Epithelial cell of proximal tubule (primary cell): ENCODE results near the gene PIP5KL1. TPM values are rescaled to one million over a fixed set of nuclear protein-coding genes. Genes with fewer than 3 reads are reported as not detected.

Experiments used
- DNase-seq: peaks from one replicate; pipeline ENCODE4 v3.0.0-alpha.2; 2011; ENCODE audit warnings: low read depth
- H3K4me3 ChIP-seq: 2 replicates; pipeline ENCODE4 v1.5.1; 2011; ENCODE audit warnings: low read depth, mild to moderate bottlenecking, low read length
- total RNA-seq: library from RNA; depleted of rRNA; stranded (reverse); fragments of >200 nt; gene quantifications from 2 replicates; pipeline ENCODE4 v1.2.3, GENCODE V29; 2015
- TF ChIP-seq, protein P1 (sequence below): conservative IDR thresholded peaks from 2 replicates; pipeline ENCODE4 v1.5.1; 2012; ENCODE audit warnings: low read depth, mild to moderate bottlenecking, low read length

The PIP5KL1 gene
- total RNA-seq, 1 donor from 2014 or later, result 6.9 TPM

DNA sequence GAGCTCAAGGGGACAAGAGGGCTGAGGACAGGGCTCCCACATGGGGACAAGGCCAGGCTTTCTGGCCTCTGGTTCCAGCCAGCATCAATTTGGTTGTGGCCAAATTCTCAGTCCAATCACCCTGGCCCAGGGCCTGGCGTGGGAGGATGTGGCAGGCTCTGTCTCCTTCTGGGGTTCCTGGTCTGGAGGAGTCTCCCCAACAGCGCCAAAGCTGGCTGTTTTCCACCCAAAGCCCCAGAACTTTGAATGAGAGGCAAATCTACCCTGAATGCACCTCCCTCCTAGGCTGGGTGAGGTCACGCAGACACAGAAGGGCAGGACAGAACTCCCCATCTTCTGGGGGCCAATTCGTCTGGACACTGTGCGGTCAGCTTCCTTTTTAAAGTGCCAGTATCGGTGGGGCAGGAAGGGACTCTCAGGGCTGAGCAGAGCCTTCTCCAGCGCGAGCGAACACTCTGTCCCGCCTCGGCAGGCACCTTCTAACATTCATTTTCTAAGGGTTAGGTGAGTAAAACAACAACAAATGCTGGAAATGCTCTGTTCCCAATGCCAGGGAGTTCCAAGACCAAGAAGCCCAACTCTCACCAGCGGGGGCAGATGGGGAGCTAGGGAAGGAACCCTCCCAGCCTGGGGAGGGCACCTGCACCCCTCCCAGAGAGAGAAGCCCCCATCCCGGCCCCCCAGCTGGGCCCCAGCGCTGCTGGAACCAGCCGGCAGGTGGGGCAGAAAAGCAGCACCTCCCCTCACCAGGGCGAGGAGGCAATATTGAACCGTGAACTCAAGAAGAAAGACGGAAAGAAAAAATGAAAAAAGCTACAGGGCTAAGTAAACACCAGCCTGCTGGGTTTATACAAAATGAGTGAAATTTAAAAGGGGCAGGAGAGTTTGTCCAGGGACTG is 10.7 kb upstream of the PIP5KL1 start:
- no peak overlapping the region for H3K4me3 ChIP-seq
- no peak for DNase-seq
- TF ChIP-seq, protein P1, sequence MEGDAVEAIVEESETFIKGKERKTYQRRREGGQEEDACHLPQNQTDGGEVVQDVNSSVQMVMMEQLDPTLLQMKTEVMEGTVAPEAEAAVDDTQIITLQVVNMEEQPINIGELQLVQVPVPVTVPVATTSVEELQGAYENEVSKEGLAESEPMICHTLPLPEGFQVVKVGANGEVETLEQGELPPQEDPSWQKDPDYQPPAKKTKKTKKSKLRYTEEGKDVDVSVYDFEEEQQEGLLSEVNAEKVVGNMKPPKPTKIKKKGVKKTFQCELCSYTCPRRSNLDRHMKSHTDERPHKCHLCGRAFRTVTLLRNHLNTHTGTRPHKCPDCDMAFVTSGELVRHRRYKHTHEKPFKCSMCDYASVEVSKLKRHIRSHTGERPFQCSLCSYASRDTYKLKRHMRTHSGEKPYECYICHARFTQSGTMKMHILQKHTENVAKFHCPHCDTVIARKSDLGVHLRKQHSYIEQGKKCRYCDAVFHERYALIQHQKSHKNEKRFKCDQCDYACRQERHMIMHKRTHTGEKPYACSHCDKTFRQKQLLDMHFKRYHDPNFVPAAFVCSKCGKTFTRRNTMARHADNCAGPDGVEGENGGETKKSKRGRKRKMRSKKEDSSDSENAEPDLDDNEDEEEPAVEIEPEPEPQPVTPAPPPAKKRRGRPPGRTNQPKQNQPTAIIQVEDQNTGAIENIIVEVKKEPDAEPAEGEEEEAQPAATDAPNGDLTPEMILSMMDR, result no peak

- no peak overlapping the region for H3K4me3 ChIP-seq
- TF ChIP-seq, protein P1, result no peak
- no peak for DNase-seq
Measured at GRCh38 chr9:127940593-127940992, 10.0 kb upstream of the PIP5KL1 start.

DNA sequence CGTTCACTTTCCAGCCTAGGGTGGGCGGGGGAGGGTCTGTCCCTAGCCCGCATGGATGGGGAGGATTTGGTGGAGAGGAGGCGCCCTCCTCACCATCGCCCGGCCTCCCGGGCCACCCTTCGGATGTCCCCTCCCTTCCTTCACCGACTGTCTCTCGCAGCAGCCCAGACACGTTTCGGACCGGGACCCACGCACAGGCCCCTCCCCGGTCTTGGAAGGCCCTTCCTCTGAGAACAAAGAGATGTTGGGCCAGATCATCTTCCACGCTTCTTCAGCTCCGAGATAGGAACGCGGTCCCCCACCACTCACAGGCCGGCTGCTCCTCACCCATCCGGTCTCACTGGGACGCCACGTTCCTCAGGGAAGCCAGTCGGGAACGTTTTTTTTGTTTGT is 7.7 kb upstream of the PIP5KL1 start:
- no peak for DNase-seq
- peak overlapping the region; percentile 96 for H3K4me3 ChIP-seq
- TF ChIP-seq, protein P1, result no peak

DNA sequence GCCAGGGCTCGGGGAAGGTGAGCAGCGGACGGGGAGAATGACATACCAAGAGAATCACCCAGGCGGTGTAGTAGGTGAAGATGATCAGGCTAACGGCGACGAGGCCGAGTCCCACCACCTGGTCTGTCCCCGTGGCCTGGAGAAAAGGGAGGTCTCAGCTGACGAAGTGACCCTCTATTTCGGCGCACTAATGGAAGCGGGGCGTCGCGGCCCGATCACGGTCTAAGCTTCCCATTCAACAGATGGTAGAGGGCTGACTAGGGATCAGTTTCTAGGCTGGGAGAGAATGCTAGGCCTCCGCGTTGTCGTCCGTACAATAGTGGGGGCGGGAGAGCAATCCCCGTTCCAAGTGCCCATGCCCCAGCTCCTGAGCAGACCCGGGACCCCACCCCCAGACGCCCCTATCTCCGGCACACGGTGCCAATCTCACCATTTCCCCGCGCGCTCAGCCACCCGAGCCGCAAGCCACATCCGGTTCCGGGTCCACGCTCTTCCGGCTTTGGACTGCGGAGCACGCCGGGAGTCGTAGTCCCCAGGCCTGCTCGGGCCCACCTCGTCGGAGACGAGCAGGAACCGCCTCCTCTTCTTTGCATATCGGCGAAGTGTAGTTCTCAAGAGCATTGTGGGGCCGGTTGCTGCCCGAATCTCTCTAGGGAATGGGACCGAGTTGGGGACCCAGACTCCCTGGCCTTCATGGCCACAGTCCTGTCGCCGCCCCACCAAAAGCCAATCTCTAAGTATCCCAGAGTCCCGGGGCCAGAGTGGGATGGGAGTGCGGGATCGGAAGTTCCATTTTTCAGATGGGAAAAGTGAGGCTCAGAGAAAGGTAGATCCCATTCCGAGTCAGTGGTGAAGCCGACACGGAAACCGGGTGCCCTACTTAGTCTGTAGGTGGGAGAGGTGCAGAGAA is 7.1 kb upstream of the PIP5KL1 start, which contains the start of gene DPM2:
TSS of gene DPM2 (minus strand) at position 467 of the 910 bp plus-strand sequence. CDS start at position 433, 34 bp downstream.
- peak within 1 kb of the TSS; percentile 96 for H3K4me3 ChIP-seq
- TF ChIP-seq, protein P1, result no peak
- DNase-seq, result no peak

- no peak for DNase-seq
- TF ChIP-seq, protein P1, result no peak
- peak overlapping the region; percentile 96 for H3K4me3 ChIP-seq
Measured at GRCh38 chr9:127937056-127937387, 6.4 kb upstream of the PIP5KL1 start.

GRCh38 chr9:127936347-127936852 is 5.8 kb upstream of the PIP5KL1 start:
- no peak for DNase-seq
- H3K4me3 ChIP-seq, result peak overlapping the region; percentile 96
- TF ChIP-seq, protein P1, result no peak
